Stimulated activated CD8-positive, alpha-beta memory T cell treated with anti-CD3 and anti-CD28 coated beads, Interleukin-4, amount 100 ng/mL, for 48 hours (primary cell): ENCODE results near the gene SPATA31D3.
"Not testable (repeated sequence)": the region's sequence is repeated elsewhere in the genome, so short reads cannot be mapped to it uniquely, and the experiment has no call there.

Experiments used
- DNase-seq: peaks from one replicate; pipeline ENCODE4 v3.0.0-alpha.2; 2020

The SPATA31D3 gene

DNA sequence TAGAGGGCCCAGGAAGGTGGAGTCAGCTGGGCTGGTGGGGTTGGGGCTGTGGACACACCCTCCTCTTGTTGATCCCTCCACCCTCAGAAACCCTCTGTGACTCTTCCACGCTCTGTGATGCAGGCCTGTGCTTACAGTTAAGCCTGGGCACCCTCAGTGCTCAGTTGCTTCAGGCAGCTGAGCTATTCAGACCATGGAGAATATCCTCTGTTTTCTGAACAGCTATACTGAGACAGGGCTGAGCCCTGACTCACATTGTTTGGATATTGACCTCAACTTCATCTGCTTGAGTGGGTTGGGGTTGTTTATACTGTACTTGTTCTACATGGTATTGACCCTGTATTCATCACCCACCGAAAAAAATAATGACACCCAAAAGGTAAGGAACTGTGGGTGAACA lies at the start of gene SPATA31D3:
Gene SPATA31D3 (plus strand): TSS at position 108 of the 400 bp plus-strand sequence. CDS start 86 bp downstream, at position 194.
- DNase-seq: not testable (repeated sequence)

DNA sequence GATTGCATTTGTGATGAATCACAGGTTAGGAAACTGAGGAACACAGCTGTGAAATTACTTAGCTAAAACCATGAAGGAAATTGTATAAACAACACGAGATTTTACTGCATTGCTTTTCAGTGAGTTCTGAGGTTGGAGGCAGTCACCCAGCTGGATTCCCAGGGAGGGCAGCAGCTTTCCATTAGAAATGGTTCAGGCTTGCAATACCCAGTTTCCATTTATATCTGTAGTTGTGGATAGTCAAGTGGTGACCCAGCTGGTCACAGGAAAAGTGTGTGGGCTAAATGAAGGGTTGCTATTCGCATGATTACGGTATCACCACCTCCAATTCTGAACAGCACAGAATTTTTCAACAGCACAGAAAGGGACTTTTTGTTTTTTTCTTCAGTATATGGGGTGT lies 49.4 kb upstream of the SPATA31D3 start:
- no peak for DNase-seq

DNA sequence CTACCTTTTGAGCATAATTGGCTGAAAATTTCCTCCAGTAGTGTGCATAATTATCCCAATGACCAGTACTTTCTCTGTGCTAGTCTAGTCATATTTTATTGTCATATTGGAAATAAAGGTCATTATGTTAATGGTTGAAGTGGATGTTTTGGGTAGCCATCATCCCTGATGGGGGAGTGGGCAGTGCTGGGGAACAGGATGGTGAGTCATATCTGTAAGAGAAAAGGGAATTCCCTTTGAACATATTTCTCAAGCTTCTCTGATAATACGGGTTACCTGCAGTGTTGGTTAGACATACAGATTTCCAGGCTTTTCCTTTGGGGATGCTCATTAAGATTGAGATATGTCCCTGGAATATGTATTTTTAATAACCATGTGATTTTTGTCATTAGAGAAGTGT lies 48.4 kb upstream of the SPATA31D3 start:
- DNase-seq: no peak

DNA sequence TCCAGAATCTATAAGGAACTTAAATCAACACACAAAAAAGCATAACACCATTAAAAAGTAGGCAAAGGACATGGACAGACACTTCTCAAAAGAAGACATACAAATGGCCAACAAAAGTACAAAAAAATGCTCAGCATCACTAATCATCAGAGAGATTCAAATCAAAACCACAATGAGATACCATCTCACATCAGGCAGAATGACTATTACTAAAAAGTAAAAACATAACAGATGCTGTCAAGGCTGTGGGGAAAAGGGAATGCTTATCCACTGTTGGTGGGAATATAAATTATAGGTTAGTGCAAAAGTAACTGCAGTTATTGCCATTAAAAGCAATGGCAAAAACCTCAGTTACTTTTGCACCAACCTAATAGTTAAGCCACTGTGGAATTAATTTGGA lies 47.2 kb upstream of the SPATA31D3 start:
- no peak for DNase-seq

DNA sequence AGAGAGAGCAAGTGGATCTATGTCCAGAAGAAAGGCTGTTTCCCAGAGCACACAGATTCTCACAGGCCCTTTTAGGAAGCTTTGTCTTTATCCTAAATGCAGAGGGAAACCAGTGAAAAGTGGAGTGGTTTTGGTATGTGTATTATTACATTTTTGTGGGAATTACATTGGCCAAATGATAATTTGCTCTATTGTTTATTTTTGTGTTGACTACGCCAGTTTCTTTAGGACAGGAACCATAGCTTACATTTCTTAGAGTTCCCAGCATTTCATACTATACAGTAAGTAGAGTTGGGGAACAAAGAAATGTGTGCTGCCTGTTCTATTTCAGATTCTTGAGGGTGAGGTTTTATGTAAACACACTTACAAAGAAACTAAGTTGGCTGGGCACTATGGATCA lies 44.4 kb upstream of the SPATA31D3 start:
- DNase-seq: no peak

DNA sequence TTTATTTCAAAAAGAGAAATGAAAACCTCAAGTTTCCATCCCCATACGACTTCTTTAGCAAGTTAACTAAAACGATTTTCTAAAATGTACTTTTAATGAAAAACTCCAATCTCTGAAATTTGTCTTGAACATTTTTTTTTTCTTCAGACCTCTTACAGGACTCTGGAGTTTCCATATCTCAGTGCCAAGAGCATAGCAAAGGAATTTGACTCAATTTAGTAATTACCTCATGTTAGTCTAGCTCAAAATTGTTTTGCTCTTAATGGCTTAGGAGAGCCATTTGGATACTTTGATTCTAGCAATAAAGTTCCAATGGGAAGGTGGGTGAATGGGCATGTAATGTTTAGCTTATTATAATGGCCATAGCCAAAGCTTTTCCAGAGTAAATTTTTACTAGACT lies 41.1 kb upstream of the SPATA31D3 start:
- DNase-seq: no peak

DNA sequence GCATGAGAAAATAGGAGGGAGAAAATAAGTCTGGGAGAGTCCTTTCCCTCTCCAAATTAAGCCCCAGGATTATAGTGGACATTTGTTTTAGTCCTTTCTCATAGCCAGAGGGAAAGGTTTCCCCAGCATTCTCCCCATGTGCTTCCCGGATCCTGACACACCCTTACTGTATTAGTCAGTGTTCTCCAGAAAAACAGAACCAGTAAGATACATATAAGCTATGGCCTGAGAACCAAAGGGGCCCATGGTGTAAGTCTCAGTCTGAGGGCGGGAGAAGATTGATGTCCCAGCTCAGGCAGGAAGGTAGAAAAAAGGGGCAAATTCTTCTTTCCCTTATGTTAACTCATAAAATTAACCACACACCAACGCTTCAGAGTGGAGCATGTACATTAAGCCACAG lies 40.7 kb upstream of the SPATA31D3 start:
- DNase-seq: no peak

DNA sequence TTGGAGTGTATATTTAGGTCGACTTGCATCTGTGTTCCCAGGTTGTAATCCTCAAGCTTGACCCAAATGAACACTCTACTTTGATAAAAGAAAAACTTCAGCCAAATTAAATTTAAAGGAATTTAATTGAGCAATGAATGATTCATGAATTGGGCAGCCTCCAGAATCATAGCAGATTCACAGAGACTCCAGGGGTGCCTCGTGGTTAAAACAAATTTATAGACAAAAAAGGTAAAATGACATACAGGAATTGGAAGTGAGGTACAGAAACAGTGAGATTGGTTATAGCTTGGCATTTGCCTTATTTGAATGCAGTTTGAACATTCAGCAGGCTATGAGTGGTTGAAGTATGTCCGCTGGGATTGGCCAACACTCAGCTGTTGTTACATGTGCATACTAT lies 36.6 kb upstream of the SPATA31D3 start:
- no peak for DNase-seq

DNA sequence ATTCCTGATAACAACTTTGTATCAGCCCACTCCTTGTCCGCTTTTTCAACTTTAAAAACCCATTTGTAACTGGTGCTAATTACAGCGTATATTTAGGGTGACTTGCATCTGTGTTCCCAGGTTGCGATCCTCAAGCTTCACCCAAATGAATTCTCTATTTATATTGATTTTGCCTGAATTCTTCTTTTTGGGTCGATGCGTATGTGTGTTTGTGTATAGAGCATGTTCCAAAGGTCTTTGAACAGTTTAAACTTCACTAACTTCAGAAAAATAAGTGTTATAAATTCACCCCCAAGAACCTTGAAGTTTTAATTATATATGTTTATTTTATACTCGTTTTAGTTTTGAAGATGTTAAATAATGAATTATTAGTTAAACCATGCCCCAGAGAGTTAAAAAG lies 31.2 kb upstream of the SPATA31D3 start:
- DNase-seq: no peak

DNA sequence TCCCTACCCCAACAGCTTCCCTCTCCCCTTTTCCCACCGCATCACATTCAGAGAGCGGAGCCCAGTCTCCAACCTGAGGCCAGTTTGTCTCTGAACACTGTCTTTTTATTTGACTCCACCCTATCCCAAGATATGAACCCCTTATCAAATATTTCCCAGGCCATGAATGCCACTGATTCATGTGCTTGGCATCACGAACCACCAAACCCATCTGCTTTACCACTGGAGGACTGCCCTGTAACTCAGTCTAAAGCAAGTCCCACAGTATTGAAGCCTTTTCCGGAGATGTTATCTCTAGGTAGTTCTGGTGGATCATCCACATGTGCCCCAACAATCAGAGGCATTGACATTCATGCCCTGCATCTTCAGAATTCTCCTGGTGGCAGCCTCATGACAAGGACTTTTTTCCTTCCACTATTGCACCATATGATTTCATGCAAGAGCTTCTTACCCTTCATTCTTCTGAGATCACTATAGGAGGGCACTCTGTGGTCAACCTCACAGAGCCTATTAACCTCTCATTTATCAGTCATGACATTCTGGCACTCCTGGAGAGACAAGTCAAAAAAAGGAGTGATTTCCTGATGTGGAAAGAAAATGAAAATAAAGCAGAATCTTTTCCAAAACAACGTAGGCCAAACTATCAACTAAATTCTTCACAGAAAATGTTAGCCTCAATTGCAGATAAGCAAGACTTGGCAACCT lies 27.3 kb upstream of the SPATA31D3 start:
- DNase-seq: no peak

DNA sequence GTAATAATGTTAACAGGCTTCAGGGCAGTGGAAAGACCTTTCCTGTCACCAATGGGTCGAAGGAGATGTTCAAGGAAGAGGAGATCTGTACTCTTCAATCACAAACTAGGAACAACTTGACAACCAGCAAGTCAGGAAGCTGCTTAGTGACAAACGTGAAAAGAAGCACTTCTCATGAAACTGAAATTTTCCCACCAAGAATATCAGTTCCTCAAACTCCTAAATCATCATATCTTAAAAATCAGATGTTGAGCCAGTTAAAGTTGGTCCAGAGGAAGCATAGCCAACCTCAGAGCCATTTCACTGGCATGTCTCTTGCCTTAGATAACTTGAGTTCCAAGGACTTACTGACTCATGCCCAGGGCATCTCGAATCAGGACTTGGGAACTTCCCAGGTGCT lies 24.8 kb upstream of the SPATA31D3 start:
- DNase-seq: not testable (repeated sequence)

DNA sequence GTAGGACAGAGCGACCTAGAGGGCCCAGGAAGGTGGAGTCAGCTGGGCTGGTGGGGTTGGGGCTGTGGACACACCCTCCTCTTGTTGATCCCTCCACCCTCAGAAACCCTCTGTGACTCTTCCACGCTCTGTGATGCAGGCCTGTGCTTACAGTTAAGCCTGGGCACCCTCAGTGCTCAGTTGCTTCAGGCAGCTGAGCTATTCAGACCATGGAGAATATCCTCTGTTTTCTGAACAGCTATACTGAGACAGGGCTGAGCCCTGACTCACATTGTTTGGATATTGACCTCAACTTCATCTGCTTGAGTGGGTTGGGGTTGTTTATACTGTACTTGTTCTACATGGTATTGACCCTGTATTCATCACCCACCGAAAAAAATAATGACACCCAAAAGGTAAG lies 15.0 kb upstream of the SPATA31D3 start, which contains the start of gene SPATA31D4:
Gene SPATA31D4 (plus strand): TSS at position 124 of the 400 bp plus-strand sequence. CDS start 86 bp downstream, at position 210.
- not testable (repeated sequence) for DNase-seq

DNA sequence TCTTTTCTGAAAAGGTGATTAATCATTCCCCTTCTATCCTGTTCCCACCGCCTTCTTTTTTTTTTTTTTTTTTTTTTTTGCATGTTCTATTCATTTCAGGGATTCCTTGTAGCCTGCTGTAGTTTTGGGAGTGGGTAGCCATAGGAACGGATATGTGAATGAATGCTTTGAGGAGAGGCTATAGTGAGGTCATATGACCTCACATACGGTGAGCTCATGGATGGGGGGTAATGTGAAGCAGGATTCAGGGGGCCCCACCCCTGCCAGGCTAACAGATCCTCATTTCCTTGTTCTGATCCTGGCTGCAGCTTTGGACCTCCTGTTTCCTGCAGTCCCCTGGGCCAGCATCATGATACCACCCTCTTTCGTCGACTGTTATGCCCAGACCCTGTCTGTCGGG lies 13.2 kb upstream of the SPATA31D3 start:
- DNase-seq: not testable (repeated sequence)

DNA sequence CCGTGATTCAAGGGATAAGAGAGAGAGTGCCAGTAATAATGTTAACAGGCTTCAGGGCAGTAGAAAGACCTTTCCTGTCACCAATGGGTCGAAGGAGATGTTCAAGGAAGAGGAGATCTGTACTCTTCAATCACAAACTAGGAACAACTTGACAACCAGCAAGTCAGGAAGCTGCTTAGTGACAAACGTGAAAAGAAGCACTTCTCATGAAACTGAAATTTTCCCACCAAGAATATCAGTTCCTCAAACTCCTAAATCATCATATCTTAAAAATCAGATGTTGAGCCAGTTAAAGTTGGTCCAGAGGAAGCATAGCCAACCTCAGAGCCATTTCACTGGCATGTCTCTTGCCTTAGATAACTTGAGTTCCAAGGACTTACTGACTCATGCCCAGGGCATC lies 9.8 kb upstream of the SPATA31D3 start:
- DNase-seq: not testable (repeated sequence)

DNA sequence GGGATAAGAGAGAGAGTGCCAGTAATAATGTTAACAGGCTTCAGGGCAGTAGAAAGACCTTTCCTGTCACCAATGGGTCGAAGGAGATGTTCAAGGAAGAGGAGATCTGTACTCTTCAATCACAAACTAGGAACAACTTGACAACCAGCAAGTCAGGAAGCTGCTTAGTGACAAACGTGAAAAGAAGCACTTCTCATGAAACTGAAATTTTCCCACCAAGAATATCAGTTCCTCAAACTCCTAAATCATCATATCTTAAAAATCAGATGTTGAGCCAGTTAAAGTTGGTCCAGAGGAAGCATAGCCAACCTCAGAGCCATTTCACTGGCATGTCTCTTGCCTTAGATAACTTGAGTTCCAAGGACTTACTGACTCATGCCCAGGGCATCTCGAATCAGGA lies 5.3 kb downstream of the SPATA31D3 start:
- not testable (repeated sequence) for DNase-seq

DNA sequence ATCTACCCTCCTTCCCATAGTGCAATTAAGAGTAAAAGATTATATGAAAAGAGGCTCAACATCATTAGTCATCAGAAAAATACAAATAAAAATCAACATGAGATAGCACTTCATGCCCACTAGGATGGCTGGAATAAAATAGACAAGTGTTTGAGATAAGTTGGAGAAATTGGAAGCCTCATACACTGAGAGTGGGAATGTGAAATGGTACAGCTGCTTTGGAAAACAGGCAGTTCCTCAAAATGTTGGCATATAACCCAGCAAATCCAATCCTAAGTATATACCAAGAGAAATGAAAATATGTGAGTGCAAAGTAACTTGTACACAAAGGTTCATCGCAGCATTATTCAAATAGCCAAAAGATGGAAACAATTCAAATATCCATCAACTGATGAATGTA lies 9.8 kb downstream of the SPATA31D3 start:
- no peak for DNase-seq

DNA sequence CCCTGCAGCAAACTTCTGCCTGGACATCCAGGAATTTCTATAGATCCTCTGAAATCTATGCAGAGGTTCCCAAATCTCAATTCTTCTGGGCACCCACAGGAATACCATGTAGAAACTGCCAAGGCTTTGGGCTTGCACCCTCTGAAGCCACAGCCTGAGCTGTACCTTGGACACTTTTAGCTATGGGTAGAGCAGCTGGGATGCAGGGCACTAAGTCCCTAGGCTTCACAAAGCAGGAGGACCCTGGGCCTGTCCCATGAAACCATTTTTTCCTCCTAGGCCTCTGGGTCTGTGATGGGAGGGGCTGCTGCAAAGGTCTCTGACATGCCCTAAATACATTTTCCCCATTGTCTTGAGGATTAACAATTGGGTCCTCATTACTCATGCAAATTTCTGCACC lies 12.3 kb downstream of the SPATA31D3 start:
- no peak for DNase-seq

DNA sequence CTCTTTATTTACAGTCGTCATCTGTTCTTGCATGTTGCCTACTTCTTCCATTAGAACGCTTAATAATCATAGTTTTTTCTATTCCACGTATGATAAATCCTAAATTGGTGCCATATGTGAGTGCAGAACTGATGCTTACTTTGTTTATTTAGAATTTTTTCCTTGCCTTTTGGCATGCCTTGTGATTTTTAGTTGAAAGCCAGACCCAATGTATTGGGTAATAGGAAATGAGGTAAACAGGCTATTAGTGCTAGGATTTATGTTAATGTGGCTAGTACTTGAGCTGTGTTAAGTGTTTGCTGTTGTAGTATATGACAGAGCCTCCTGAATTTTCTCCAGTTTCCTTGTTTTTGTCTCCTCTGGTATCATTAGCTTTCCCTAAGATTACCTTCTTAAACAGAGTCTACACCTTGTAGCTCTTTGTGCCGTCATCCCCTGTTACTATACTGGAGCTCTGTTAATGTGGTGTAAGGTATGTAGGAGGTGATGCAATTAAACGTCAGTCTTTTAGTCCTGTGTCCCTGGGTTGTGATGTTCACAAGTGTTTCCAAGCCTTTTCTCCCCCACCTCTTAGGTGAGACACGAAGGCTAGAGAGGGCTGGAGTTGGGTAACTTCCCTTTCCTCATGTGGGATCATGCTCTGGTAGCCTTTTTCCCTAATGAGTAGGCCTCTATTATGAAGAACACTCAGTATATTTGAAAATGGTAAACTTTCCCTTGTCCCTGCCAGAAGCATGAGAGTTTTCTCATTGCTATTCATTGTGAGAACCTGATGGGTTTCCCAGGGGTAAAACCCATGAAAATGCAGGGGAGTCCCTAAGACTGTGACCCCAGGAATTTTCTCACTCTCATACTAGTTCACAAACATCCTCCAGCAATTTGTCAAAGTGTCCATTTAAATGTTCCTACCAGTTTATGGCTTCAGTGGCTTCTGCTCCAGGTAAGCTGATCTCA lies 21.2 kb downstream of the SPATA31D3 start:
- DNase-seq: no peak

DNA sequence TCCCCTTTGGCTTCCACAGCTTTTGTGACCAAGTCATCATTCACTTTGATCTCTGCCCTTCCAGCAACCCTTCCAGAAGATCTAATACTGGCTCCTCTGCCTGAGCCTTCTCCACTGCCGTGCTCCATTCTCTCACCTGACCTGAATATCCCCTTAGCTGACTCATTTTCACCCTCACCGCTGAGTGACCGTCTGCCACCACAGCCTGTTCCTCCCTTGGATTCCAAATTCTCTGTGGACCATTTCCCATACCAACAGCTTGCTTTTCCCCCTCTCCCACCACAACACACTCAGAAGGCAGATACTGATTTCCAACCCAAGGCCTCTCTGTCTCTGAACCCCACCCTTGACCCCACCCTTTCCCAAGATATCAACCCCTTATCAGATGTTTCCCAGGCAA lies 24.7 kb downstream of the SPATA31D3 start:
- no peak for DNase-seq

DNA sequence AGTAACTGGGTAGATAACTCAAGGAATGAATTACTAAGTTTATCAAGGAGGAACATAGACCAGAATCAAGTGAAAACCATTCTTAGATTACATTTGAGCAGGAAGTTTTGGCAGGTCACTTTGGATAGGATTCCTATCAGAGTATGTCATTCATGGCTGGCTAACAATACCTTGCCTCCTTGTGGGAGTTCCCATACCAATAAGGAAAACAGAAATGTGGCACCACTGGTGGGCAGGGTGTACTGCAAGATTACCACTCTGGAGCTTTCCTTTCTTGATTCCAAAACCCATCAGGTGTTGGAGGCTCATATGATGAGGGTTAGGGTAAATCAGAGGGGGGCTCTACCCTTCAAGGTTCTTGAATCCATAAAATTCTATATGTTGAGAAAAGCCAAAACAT lies 26.7 kb downstream of the SPATA31D3 start:
- no peak for DNase-seq

DNA sequence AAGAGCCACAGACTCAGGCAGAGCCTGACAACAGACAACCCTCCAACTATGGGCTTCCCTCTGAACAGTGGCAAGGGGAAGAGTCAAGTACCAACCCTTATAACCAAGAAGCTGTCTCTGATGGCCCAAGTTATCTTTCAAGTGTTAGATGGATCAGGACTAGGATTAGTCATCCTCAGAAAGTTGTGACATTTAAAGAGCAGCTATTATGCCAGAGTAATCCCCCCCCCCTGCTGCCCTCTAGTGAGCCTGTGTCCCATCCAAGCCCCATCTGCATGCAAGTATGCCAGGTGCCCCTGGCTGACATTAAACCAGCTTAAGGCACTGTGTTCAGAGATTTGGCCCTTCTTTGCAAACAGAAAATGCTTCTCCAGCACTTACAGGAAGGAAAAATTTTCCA lies 28.4 kb downstream of the SPATA31D3 start:
- DNase-seq: no peak

DNA sequence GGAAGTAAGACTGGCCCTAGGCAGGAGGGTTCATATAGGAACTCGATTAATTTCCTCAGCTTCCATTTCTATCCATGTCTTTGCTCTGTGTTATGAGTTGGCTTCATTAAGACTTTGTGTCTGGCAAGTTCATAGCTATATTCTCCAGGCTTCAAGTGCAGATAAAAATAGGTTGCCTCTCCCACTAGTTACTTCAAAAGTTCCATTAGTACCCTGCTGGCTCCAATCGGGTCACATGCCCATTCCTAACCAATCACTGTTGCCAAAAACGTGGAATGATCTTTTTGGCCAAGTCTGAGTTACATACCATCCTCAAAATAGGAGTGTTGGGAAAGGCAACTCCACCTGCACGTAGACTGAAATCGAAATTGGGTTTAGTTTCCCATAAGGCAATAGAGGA lies 31.5 kb downstream of the SPATA31D3 start:
- no peak for DNase-seq

DNA sequence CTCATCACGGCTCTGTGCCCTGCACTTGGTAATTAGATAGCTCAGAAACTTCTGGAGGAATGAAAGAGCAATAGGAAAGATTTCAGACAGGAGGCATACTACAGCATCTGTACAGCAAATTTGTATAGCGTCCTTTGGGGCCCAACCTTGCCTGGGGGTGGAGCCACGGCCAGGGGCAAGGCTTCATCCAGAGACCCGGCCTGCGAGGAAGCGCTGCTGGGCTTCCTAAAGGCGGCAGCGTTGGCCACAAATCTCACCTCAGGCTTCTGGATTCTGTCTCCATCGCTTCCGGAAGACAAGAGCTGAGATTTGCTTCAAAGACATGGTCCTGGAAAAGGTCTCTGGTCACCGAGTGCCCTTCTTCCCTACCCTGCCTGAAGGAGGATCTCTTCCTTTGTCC lies 33.1 kb downstream of the SPATA31D3 start:
- no peak for DNase-seq

DNA sequence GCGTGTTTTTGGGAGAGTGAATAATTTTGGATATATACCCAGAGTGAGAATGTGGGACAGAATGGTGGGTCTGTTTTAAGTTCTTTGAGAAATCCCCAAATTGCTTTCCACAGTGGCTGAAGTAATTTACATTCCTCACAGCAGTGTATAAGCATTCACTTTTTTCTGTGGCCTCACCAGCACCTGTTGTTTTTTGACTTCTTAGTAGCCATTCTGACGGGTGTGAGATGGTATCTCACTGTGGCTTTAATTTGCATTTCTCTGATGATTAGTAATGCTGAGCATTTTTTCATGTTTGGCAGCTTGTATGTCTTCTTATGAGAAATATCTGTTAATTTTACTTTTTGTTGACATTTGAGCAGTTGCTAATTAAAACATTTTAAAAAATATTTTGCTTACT lies 35.9 kb downstream of the SPATA31D3 start:
- no peak for DNase-seq
